Measurements from ENCODE around the gene CHST10. TPM values are rescaled to one million over a fixed set of nuclear protein-coding genes. Genes with fewer than 3 reads are reported as not detected.

The CHST10 gene
- 29.7 and 29.8 TPM in 2 replicates for total RNA-seq (2021)
- long read RNA-seq, transcript CHST10-201 (7 exons, 2,842 nt), result major isoform, 43 of 83 reads
- long read RNA-seq, partial matches to known transcripts, result 11 of 83 reads
- long read RNA-seq, other reads (novel, unspliced or antisense), result 27 of 83 reads

GRCh38 chr2:100416935-100417710 lies at the start of gene CHST10:
Gene CHST10 (minus strand): TSS chr2:100417668. CDS start chr2:100406675, 10,993 bp downstream.
- Histone ChIP-seq H3K27me3 (ENCODE audit: insufficient read depth, low read length) (no peaks in the 10 kb centered on the region), H4K8ac (replicated peaks; ENCODE audit: insufficient read length, low read depth, low read length) (no peak within 1 kb of the TSS), H3K14ac (ENCODE audit: insufficient read depth, low read length) (peak within 1 kb of the TSS; percentile 85; the same call in 1 of the 2 replicates), H2AK5ac (ENCODE audit: insufficient read length, low read length) (no peak within 1 kb of the TSS), H2BK5ac (ENCODE audit: insufficient read length, low read length) (no peak within 1 kb of the TSS), H2BK15ac (ENCODE audit: low read depth, low read length) (no peak within 1 kb of the TSS), H3K23me2 (ENCODE audit: insufficient read length, low read depth, low read length, poor library complexity, severe bottlenecking) (peaks cover 13% of the 10 kb centered on the region), H4K20me1 (ENCODE audit: control insufficient read depth, insufficient read depth, insufficient read length) (no peaks in the 10 kb centered on the region), H3K9me3 (ENCODE audit: control insufficient read depth, low read depth, low read length) (no peaks in the 10 kb centered on the region), H3K79me2 (ENCODE audit: insufficient read depth, low read length) (peaks cover 4% of the 10 kb centered on the region; the same call in 1 of the 2 replicates), H3K4me1 (ENCODE audit: insufficient read depth, low read length) (peaks cover 17% of the 10 kb centered on the region), H3K18ac (ENCODE audit: insufficient read length, low read depth, low read length) (peak within 1 kb of the TSS; percentile 70), H3K27ac (ENCODE audit: insufficient read length, low read depth, low read length) (no peak within 1 kb of the TSS), H4K91ac (ENCODE audit: insufficient read length, low read depth, low read length) (no peak within 1 kb of the TSS), H3K23ac (ENCODE audit: insufficient read length, low read depth, low read length) (no peak within 1 kb of the TSS), H3K4ac (ENCODE audit: low read depth, low read length) (no peak within 1 kb of the TSS), H3K9ac (ENCODE audit: extremely low read depth, insufficient read length, low read length) (peak within 1 kb of the TSS; percentile 48), H4K5ac (ENCODE audit: insufficient read length, low read depth, low read length) (no peak within 1 kb of the TSS), H3K79me1 (ENCODE audit: insufficient read depth, low read depth, low read length, poor library complexity, severe bottlenecking) (no peaks in the 10 kb centered on the region), H2BK120ac (ENCODE audit: low read depth, low read length, poor library complexity, severe bottlenecking) (no peak within 1 kb of the TSS), H2AFZ (ENCODE audit: low read length) (no peak within 1 kb of the TSS), H3T11ph (ENCODE audit: low read length) (no peak within 1 kb of the TSS), H2BK12ac (ENCODE audit: insufficient read length, low read depth, low read length) (no peak within 1 kb of the TSS), H2BK20ac (ENCODE audit: low read depth, low read length, poor library complexity, severe bottlenecking) (no peak within 1 kb of the TSS), H3K56ac (ENCODE audit: insufficient read length, low read depth, low read length) (no peak within 1 kb of the TSS), H3K4me2 (ENCODE audit: insufficient read depth, insufficient read length, low read length) (peak within 1 kb of the TSS; percentile 96)
- H3K27me3 Mint-ChIP-seq (ENCODE audit: low read depth), result peaks cover 2% of the 10 kb centered on the region; the same call in 1 of the 2 replicates
- peaks cover 49 to 54% of the 10 kb centered on the region in 2 experiments for H3K4me1 Mint-ChIP-seq
- peak within 1 kb of the TSS; percentile 89 to 91 for H3K4me3 Mint-ChIP-seq
- peak; percentile 60 for DNase-seq
- H3K27ac Mint-ChIP-seq, result peak within 1 kb of the TSS; percentile 85 to 97 (median 96); a peak in 6 of 7 replicates
- no peaks in the 10 kb centered on the region for H3K9me3 Mint-ChIP-seq
- no CpG with 5 or more reads among the region's 88 CpGs for WGBS (ENCODE audit: extremely low coverage, insufficient read length, low lambda C conversion rate)
- H3K36me3 Mint-ChIP-seq (ENCODE audit: insufficient read depth in 1 of 3, low read depth in 3 of 3), result peaks cover 0 to 3% (median 0%) of the 10 kb centered on the region in 3 experiments; a peak in 4 of 7 replicates
- no peak for TF ChIP-seq CTCF (conservative IDR thresholded peaks at IDR 0.05)
